ENCODE measurements around the gene PPAN. TPM values are rescaled to one million over a fixed set of nuclear protein-coding genes. Genes with fewer than 3 reads are reported as not detected.

The PPAN gene
- polyA plus RNA-seq, 1 donor (not counting 4 experiments of a cell fraction or from before 2014, with no cell fraction given) = 32.3 TPM

DNA sequence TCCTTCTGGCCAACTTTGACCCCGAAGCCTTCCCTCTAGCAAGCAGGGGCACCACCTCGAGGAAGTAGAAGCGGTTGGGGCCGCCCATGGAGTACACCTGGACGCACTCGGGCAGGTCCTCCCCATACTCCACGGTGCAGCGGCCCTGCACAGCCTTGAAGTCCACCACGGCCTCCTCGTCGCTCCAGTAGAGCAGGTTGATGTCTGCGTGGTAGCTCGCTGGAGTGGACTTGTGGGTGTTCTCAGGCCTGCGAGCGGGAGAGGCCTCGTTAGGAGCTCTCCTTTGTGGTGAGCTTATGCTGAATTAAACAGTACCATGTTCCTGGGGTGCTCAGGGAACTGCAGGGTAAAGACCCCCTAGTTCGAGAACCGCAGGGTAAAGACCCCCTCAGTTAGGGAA is 35.8 kb downstream of the PPAN start:
- no peak for FAIRE-seq
- Histone ChIP-seq H3K4me1 (ENCODE audit: control insufficient read depth, extremely low read depth, insufficient read depth, low read length) (no peaks in the 10 kb centered on the region), H3K79me2 (ENCODE audit: control insufficient read depth, insufficient read depth, low read length) (no peaks in the 10 kb centered on the region), H2AFZ (ENCODE audit: control insufficient read depth, low read length) (no peak overlapping the region), H3K9me1 (ENCODE audit: control insufficient read depth, extremely low read depth, insufficient read depth, low read length) (no peaks in the 10 kb centered on the region), H3K27ac (ENCODE audit: control insufficient read depth, insufficient read depth, low read length) (no peak overlapping the region), H3K9me3 (ENCODE audit: control insufficient read depth, low read depth, low read length) (no peaks in the 10 kb centered on the region), H3K36me3 (ENCODE audit: control insufficient read depth in 2 of 2, extremely low read depth in 1 of 2, insufficient read depth in 2 of 2, low read length in 2 of 2) (peaks cover 48 to 81% of the 10 kb centered on the region in 2 experiments), H3K27me3 (ENCODE audit: control insufficient read depth, extremely low read depth, insufficient read depth, low read length) (no peaks in the 10 kb centered on the region), H3K9ac (ENCODE audit: control insufficient read depth, extremely low read depth, insufficient read depth, low read length) (no peak overlapping the region), H4K20me1 (ENCODE audit: control insufficient read depth, extremely low read depth, insufficient read depth, low read length) (peaks cover 2% of the 10 kb centered on the region), H3K4me3 (ENCODE audit: control insufficient read depth in 2 of 3, extremely low read depth in 1 of 3, insufficient read depth in 2 of 3, low read depth in 1 of 3, low read length in 3 of 3) (no peak overlapping the region), H3K4me2 (ENCODE audit: control insufficient read depth, extremely low read depth, insufficient read depth, low read depth, low read length) (no peak overlapping the region)
- TF ChIP-seq, protein P1, sequence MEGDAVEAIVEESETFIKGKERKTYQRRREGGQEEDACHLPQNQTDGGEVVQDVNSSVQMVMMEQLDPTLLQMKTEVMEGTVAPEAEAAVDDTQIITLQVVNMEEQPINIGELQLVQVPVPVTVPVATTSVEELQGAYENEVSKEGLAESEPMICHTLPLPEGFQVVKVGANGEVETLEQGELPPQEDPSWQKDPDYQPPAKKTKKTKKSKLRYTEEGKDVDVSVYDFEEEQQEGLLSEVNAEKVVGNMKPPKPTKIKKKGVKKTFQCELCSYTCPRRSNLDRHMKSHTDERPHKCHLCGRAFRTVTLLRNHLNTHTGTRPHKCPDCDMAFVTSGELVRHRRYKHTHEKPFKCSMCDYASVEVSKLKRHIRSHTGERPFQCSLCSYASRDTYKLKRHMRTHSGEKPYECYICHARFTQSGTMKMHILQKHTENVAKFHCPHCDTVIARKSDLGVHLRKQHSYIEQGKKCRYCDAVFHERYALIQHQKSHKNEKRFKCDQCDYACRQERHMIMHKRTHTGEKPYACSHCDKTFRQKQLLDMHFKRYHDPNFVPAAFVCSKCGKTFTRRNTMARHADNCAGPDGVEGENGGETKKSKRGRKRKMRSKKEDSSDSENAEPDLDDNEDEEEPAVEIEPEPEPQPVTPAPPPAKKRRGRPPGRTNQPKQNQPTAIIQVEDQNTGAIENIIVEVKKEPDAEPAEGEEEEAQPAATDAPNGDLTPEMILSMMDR (optimal IDR thresholded peaks at IDR 0.05 in 1 of 3, IDR thresholded peaks at IDR 0.05 in 1 of 3, conservative IDR thresholded peaks at IDR 0.05 in 1 of 3; ENCODE audit: extremely low read depth in 1 of 3, insufficient read depth in 2 of 3, low read length in 3 of 3) = no peak
- no peak for TF ChIP-seq EZH2 (IDR thresholded peaks at IDR 0.05; ENCODE audit: low read length)
- no peak for DNase-seq (ENCODE audit: low read depth, low spot score)
- dilution Hi-C loops (cut with MboI; ENCODE audit: extremely low pct_ligation_motif_present, low sequenced_read_pairs) = no loop called here

DNA sequence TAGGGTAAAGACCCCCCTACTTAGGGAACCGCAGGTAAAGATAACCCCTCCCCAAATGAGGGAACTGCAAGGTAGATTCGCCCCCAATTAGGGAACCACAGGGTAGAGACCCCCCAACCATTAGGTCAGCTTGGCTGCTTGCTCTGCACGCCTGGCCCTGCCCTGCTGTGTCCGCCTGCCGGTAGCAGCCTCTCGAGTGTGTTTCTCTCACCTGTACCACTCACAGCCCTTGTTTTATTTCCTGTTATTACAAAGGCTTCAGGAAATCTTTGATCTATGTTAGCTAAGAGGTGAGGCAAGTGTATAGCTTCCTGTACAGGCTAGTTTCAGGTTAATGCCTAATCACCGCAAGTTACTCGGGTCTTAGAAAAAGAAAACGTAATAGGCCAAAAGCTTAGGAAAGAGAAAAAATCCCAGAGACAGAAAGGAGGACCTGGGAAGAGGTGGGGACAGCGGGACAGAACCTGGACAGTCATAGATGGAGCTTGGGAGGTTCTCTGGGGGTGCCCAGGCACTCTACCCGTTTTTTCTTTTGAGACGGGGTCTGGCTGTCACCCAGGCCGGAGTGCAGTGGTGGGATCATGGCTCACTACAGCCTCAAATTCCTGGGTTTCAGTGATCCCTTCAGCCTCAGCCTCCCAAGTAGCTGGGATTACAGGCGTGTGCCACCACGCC is 36.7 kb downstream of the PPAN start:
- no peaks in the 10 kb centered on the region for H3K27me3 ChIP-seq (ENCODE audit: control insufficient read depth, extremely low read depth, insufficient read depth, low read length)
- FAIRE-seq (no peak), DNase-seq (ENCODE audit: low read depth, low spot score) (no peak)
- no peaks in the 10 kb centered on the region for H3K4me1 ChIP-seq (ENCODE audit: control insufficient read depth, extremely low read depth, insufficient read depth, low read length)
- H3K36me3 ChIP-seq (ENCODE audit: control insufficient read depth in 2 of 2, extremely low read depth in 1 of 2, insufficient read depth in 2 of 2, low read length in 2 of 2) = peaks cover 42 to 74% of the 10 kb centered on the region in 2 experiments
- no peaks in the 10 kb centered on the region for H3K9me1 ChIP-seq (ENCODE audit: control insufficient read depth, extremely low read depth, insufficient read depth, low read length)
- H3K4me2 ChIP-seq (ENCODE audit: control insufficient read depth, extremely low read depth, insufficient read depth, low read depth, low read length) = no peak overlapping the region
- no peaks in the 10 kb centered on the region for H3K79me2 ChIP-seq (ENCODE audit: control insufficient read depth, insufficient read depth, low read length)
- TF ChIP-seq, protein P1 (optimal IDR thresholded peaks at IDR 0.05 in 1 of 3, IDR thresholded peaks at IDR 0.05 in 1 of 3, conservative IDR thresholded peaks at IDR 0.05 in 1 of 3; ENCODE audit: extremely low read depth in 1 of 3, insufficient read depth in 2 of 3, low read length in 3 of 3) = no peak
- TF ChIP-seq EZH2 (IDR thresholded peaks at IDR 0.05; ENCODE audit: low read length) = no peak
- H3K4me3 ChIP-seq (ENCODE audit: control insufficient read depth in 2 of 3, extremely low read depth in 1 of 3, insufficient read depth in 2 of 3, low read depth in 1 of 3, low read length in 3 of 3) = no peak overlapping the region
- dilution Hi-C loops (cut with MboI; ENCODE audit: extremely low pct_ligation_motif_present, low sequenced_read_pairs) = no loop called here
- peaks cover 2% of the 10 kb centered on the region for H4K20me1 ChIP-seq (ENCODE audit: control insufficient read depth, extremely low read depth, insufficient read depth, low read length)
- H3K9me3 ChIP-seq (ENCODE audit: control insufficient read depth, low read depth, low read length) = no peaks in the 10 kb centered on the region
- no peak overlapping the region for H3K27ac ChIP-seq (ENCODE audit: control insufficient read depth, insufficient read depth, low read length)
- no peak overlapping the region for H2AFZ ChIP-seq (ENCODE audit: control insufficient read depth, low read length)
- no peak overlapping the region for H3K9ac ChIP-seq (ENCODE audit: control insufficient read depth, extremely low read depth, insufficient read depth, low read length)
